HUES64 (cell line): ENCODE results near the gene MSL1.
"Not testable (repeated sequence)": the region's sequence is repeated elsewhere in the genome, so short reads cannot be mapped to it uniquely, and the experiment has no call there.

ENCODE experiments used
- H3K27ac ChIP-seq: 2 replicates; pipeline ENCODE4 v1.7.0; 2013; ENCODE audit warnings: low read depth, low read length, inconsistent platforms
- H3K27me3 ChIP-seq: 2 replicates; pipeline ENCODE4 v1.6.1; 2013; ENCODE audit warnings: mild to moderate bottlenecking, low read length; ENCODE audit not compliant: insufficient read depth
- H3K36me3 ChIP-seq: 2 replicates; pipeline ENCODE4 v1.6.1; 2013; ENCODE audit warnings: mild to moderate bottlenecking, low read length; ENCODE audit not compliant: insufficient read depth
- H3K4me1 ChIP-seq: 2 replicates; pipeline ENCODE4 v1.6.1; 2013; ENCODE audit warnings: mild to moderate bottlenecking, low read length, moderate library complexity; ENCODE audit not compliant: insufficient read depth
- H3K4me3 ChIP-seq: 2 replicates; pipeline ENCODE4 v1.5.1; 2013; ENCODE audit warnings: mild to moderate bottlenecking, low read length, moderate library complexity
- H3K9ac ChIP-seq: 2 replicates; pipeline ENCODE4 v1.6.1; 2013; ENCODE audit warnings: mild to moderate bottlenecking, low read depth, low read length
- H3K9me3 ChIP-seq: 2 replicates; pipeline ENCODE4 v1.6.1; 2013; ENCODE audit warnings: low read depth, low read length; ENCODE audit not compliant: insufficient read depth
- WGBS: fragments of 150-250, 120-280 bp; methylation state at CpG from one replicate; pipeline ENCODE4 v1.1.7; 2013; ENCODE audit warnings: missing lambda C conversion rate; 5-methylcytosine and 5-hydroxymethylcytosine counted together

Gene MSL1

GRCh38 chr17:40122999-40123810 is 1.4 kb downstream of the MSL1 start:
- WGBS: under 1% methylated on average over 43 of the region's 43 CpGs
- peak overlapping the region; percentile 82 for H3K9ac ChIP-seq
- peaks cover 9% of the 10 kb centered on the region for H3K4me1 ChIP-seq
- H3K27ac ChIP-seq: peak overlapping the region; percentile 98
- no peaks in the 10 kb centered on the region for H3K27me3 ChIP-seq
- no peaks in the 10 kb centered on the region for H3K9me3 ChIP-seq
- peaks cover 39% of the 10 kb centered on the region for H3K36me3 ChIP-seq
- peak overlapping the region; percentile 69 for H3K4me3 ChIP-seq

- Histone ChIP-seq H3K27me3 (no peaks in the 10 kb centered on the region), H3K9ac (peak overlapping the region; percentile 82; the same call in 1 of the 2 replicates), H3K4me3 (peak overlapping the region; percentile 69), H3K9me3 (no peaks in the 10 kb centered on the region), H3K4me1 (peaks cover 9% of the 10 kb centered on the region), H3K27ac (no peak overlapping the region; the same call in 1 of the 2 replicates), H3K36me3 (peaks cover 43% of the 10 kb centered on the region)
- WGBS: no CpG with 5 or more reads among the region's 2 CpGs
These were observed 2.0 kb downstream of the MSL1 start for GRCh38 chr17:40123811-40124114.

- under 1% methylated on average over 7 of the region's 9 CpGs for WGBS
- Histone ChIP-seq H3K27ac (no peak overlapping the region), H3K36me3 (peaks cover 50% of the 10 kb centered on the region)
These were observed 2.7 kb downstream of the MSL1 start for GRCh38 chr17:40124279-40125141.

DNA sequence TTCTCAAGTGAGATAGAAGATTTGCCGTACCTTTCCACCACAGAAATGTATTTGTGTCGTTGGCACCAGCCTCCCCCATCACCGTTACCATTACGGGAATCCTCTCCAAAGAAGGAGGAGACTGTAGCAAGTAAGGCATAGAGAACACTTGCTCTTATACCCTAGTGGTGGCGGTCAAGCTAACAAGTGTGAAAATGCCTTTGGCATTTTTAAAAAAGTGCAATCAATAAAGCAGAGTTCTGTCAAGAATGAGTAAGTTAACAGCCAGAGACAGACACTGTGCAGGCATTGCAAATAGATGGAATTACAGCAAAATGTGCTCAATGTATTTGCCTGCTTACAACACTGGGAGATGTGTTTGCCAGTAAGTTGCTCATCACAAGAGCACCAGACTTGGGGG is 7.7 kb downstream of the MSL1 start:
- Histone ChIP-seq H3K4me1 (peaks cover 3% of the 10 kb centered on the region; the same call in 1 of the 2 replicates), H3K4me3 (no peak overlapping the region), H3K36me3 (peaks cover 95% of the 10 kb centered on the region), H3K9ac (no peak overlapping the region), H3K27ac (no peak overlapping the region), H3K27me3 (no peaks in the 10 kb centered on the region), H3K9me3 (no peaks in the 10 kb centered on the region)
- 95% methylated on average over 5 of the region's 5 CpGs for WGBS

More at GRCh38 chr17:40124279-40125141, 2.7 kb downstream of the MSL1 start:
- Histone ChIP-seq H3K27me3 (no peaks in the 10 kb centered on the region), H3K9ac (peak overlapping the region; percentile 82), H3K4me3 (peak overlapping the region; percentile 69), H3K4me1 (peaks cover 9% of the 10 kb centered on the region), H3K9me3 (no peaks in the 10 kb centered on the region)

- H3K9ac ChIP-seq: no peak overlapping the region
- H3K4me3 ChIP-seq: no peak overlapping the region
- H3K27me3 ChIP-seq: no peaks in the 10 kb centered on the region
- peaks cover 97% of the 10 kb centered on the region for H3K36me3 ChIP-seq
- 95% methylated on average over 7 of the region's 7 CpGs for WGBS
- no peaks in the 10 kb centered on the region for H3K9me3 ChIP-seq
- H3K27ac ChIP-seq: no peak overlapping the region
- H3K4me1 ChIP-seq: no peaks in the 10 kb centered on the region
These were observed 8.7 kb downstream of the MSL1 start for GRCh38 chr17:40130352-40131042.

DNA sequence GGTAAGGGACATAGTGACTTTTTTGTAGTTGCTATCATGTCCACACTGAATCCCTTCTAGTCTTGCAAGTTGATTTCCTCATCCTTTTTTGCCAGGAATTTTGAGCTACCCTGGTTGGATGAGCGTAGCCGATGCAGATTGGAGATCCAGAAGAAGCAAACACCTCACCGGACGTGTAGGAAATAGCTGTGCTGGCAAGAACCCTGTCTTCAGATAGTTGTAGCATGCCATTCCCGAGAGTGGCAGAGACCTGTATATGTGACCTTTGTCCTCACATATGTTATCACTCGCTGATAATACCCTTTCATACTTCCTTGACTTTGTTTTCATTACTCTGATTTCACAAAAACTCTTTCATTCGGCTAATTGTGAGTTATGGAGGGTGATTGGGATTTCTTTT is 12.4 kb downstream of the MSL1 start:
- 0 out of 2 replicates have a peak, but pooled peaks cover 2% of the 10 kb centered on the region for H3K4me1 ChIP-seq
- H3K9me3 ChIP-seq: no peaks in the 10 kb centered on the region
- H3K36me3 ChIP-seq: peaks cover 80% of the 10 kb centered on the region
- H3K4me3 ChIP-seq: no peak overlapping the region
- H3K9ac ChIP-seq: no peak overlapping the region
- H3K27me3 ChIP-seq: no peaks in the 10 kb centered on the region
- WGBS: 95% methylated on average over 7 of the region's 7 CpGs
- no peak overlapping the region for H3K27ac ChIP-seq

- 89% methylated on average over 3 of the region's 3 CpGs for WGBS
These were observed 14.0 kb downstream of the MSL1 start for GRCh38 chr17:40135817-40136216.

GRCh38 chr17:40139566-40140058 is 17.8 kb downstream of the MSL1 start:
- H3K4me1 ChIP-seq: peaks cover 13% of the 10 kb centered on the region; the same call in 1 of the 2 replicates
- no peaks in the 10 kb centered on the region for H3K9me3 ChIP-seq
- H3K9ac ChIP-seq: peak overlapping the region; percentile 52
- no peaks in the 10 kb centered on the region for H3K27me3 ChIP-seq
- H3K27ac ChIP-seq: peak overlapping the region; percentile 81
- 54% methylated on average over 14 of the region's 14 CpGs for WGBS
- H3K4me3 ChIP-seq: peak overlapping the region; percentile 62
- peaks cover 59% of the 10 kb centered on the region for H3K36me3 ChIP-seq

More at GRCh38 chr17:40135817-40136216, 14.0 kb downstream of the MSL1 start:
- Histone ChIP-seq H3K9me3 (no peaks in the 10 kb centered on the region), H3K36me3 (peaks cover 63% of the 10 kb centered on the region), H3K27me3 (no peaks in the 10 kb centered on the region), H3K9ac (no peak overlapping the region), H3K4me1 (0 out of 2 replicates have a peak, but pooled peaks cover 6% of the 10 kb centered on the region), H3K27ac (no peak overlapping the region), H3K4me3 (no peak overlapping the region)

DNA sequence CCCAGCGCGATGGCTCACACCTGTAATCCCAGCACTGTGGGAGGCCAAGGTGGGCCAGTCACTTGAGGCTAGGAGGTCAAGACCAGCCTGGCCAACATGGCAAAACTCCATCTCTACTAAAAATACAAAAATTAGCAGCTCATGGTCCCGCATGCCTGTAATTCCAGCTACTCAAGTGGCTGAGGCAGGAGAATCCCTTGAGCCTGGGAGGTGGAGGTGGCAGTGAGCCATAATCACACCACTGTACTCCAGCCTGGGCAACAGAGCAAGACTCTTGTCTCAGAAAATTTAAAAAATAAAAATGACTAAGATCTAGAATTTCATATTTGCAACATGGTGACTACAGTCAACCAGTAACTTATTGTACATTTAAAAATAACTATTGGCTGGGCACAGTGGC is 21.4 kb downstream of the MSL1 start:
- not testable (repeated sequence) for H3K4me3 ChIP-seq, H3K27ac ChIP-seq, H3K9ac ChIP-seq, H3K27me3 ChIP-seq, H3K9me3 ChIP-seq
- H3K36me3 ChIP-seq: peaks cover 60% of the 10 kb centered on the region
- H3K4me1 ChIP-seq: peaks cover 13% of the 10 kb centered on the region; the same call in 1 of the 2 replicates
- 98% methylated on average over 3 of the region's 3 CpGs for WGBS

DNA sequence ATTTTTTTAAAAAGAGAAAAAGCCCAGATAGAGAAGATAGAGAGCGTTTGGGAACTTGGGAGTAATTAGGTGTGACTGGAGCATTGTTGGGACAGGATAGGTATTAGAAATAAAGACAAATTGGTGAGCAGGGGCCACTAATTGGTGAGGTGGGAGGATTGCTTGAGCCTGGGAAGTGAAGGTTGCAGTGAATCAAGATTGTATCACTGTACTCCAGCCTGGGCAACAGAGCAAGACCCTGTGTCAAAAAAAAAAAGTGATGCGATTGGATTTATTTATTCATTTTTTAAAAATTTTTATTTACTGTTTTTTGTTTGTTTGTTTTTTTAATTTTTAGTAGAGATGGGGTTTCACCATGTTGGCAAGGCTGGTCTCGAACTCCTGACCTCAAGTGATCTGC is 23.7 kb downstream of the MSL1 start:
- Histone ChIP-seq H3K4me1 (peaks cover 7% of the 10 kb centered on the region; the same call in 1 of the 2 replicates), H3K9me3 (no peaks in the 10 kb centered on the region), H3K9ac (no peak overlapping the region), H3K36me3 (peaks cover 83% of the 10 kb centered on the region), H3K4me3 (no peak overlapping the region), H3K27ac (no peak overlapping the region), H3K27me3 (no peaks in the 10 kb centered on the region)
- WGBS: 91% methylated on average over 2 of the region's 3 CpGs
